HepG2 (cell line): ENCODE measurements around the gene CA4. TPM values are rescaled to one million over a fixed set of nuclear protein-coding genes. Genes with fewer than 3 reads are reported as not detected.

Experiments
- ATAC-seq: fragments of 200-7000 bp; cut with Tn5 transposase; 3 replicates; pipeline ENCODE4 v1.9.1; 2020; ENCODE audit warnings: mild to moderate bottlenecking, moderate library complexity
- BruUV-seq: library from RNA; stranded (reverse); fragments of 400-500 nt; replicated peaks from 2 replicates; lab custom pipeline; 2021; lab: Mats Ljungman, UMichigan
- CTCF ChIA-PET: fragments of 300-600 bp; formaldehyde crosslinking; extraction: SDS; loops from one replicate; lab custom pipeline; 2021; ENCODE audit warnings: low total read pairs, inconsistent platforms, low intra/inter-chr PET ratio; lab: Yijun Ruan, JAX
- POLR2A ChIA-PET: fragments of 350-600 bp; sonication (Branson Sonifier 250); formaldehyde crosslinking; loops from one replicate; lab custom pipeline; 2020; ENCODE audit warnings: antibody characterized with exemption, inconsistent platforms; lab: Yijun Ruan, JAX
- DNase-seq: peaks from one replicate; pipeline ENCODE4 v3.0.0-alpha.2; 2015; ENCODE audit warnings: low spot score
- FAIRE-seq: peaks from 3 replicates; lab custom pipeline; 2011; peaks lifted over from hg19 to GRCh38; lab: Jason Lieb, UNC
- H2AFZ ChIP-seq: one replicate; pipeline ENCODE4 v1.6.1; 2011; ENCODE audit warnings: low read length, inconsistent platforms
- H3K27ac ChIP-seq: fragments of 300-600 bp; 3 replicates; pipeline ENCODE4 v1.8.0; 2011; ENCODE audit warnings: mixed run types, mild to moderate bottlenecking, mixed read lengths, low read length, inconsistent platforms; ENCODE audit not compliant: insufficient read depth; ENCODE audit errors: extremely low read length
- H3K27me3 ChIP-seq, 2 experiments: fragments of 200-600 bp in 1 of 2; 2 replicates in 1 of 2; 3 replicates in 1 of 2; pipeline versions ENCODE4 v1.6.0 to v1.8.0; 2011; ENCODE audit warnings: low read length in 2 of 2, mild to moderate bottlenecking in 2 of 2, moderate library complexity in 2 of 2, inconsistent platforms in 1 of 2; ENCODE audit not compliant: insufficient read depth in 2 of 2, control insufficient read depth in 1 of 2
- H3K36me3 ChIP-seq, 2 experiments: fragments of 200-600 bp in 1 of 2; replicated peaks in 1 of 2; 2 replicates in 1 of 2; 3 replicates in 1 of 2; pipeline versions ENCODE4 v1.5.1 to v1.8.0; 2011; ENCODE audit warnings: low read length in 2 of 2, inconsistent platforms in 1 of 2; ENCODE audit not compliant: insufficient read depth in 2 of 2, control insufficient read depth in 1 of 2
- H3K4me1 ChIP-seq: 2 replicates; pipeline ENCODE4 v1.5.1; 2012; ENCODE audit warnings: low read length, inconsistent platforms; ENCODE audit not compliant: insufficient read depth
- H3K4me2 ChIP-seq: 2 replicates; pipeline ENCODE4 v1.6.0; 2011; ENCODE audit warnings: low read depth, low read length, inconsistent platforms
- H3K4me3 ChIP-seq, 3 experiments: fragments of 200-600 bp in 1 of 3; sonication (generic), shearing (Covaris generic) in 1 of 3; replicated peaks in 1 of 3; 2 replicates each; pipeline ENCODE4 v1.5.1; 2011 to 2016; ENCODE audit warnings: low read length in 3 of 3, inconsistent platforms in 2 of 3, low read depth in 2 of 3, mild to moderate bottlenecking in 2 of 3, control low read depth in 1 of 3, mixed read lengths in 1 of 3; ENCODE audit not compliant: insufficient read depth in 1 of 3
- H3K79me2 ChIP-seq: one replicate; pipeline ENCODE4 v1.6.1; 2011; ENCODE audit warnings: low read length, inconsistent platforms; ENCODE audit not compliant: insufficient read depth
- H3K9ac ChIP-seq: 2 replicates; pipeline ENCODE4 v1.6.0; 2011; ENCODE audit warnings: mild to moderate bottlenecking, low read depth, low read length, inconsistent platforms; ENCODE audit not compliant: insufficient read depth
- H3K9me3 ChIP-seq: 2 replicates; pipeline ENCODE4 v1.5.1; 2012; ENCODE audit warnings: mild to moderate bottlenecking, low read length
- H4K20me1 ChIP-seq: 2 replicates; pipeline ENCODE4 v1.6.0; 2011; ENCODE audit warnings: inconsistent platforms, mild to moderate bottlenecking, low read length, moderate library complexity; ENCODE audit not compliant: insufficient read depth
- HCFC1 ChIP-seq: fragments of 150-350 bp; IDR thresholded peaks from 2 replicates; pipeline ENCODE4 v1.6.1; 2014; ENCODE audit warnings: low read depth, low read length
- HNRNPK ChIP-seq: fragments of 200-400 bp; formaldehyde crosslinking; IDR thresholded peaks from 2 replicates; pipeline ENCODE4 v1.6.1; 2018; ENCODE audit warnings: low read length, low read depth, moderate library complexity, mild to moderate bottlenecking; ENCODE audit not compliant: poor library complexity, severe bottlenecking
- ZNF12 ChIP-seq: sonication (generic); formaldehyde crosslinking; IDR thresholded peaks from 2 replicates; pipeline ENCODE4 v1.5.0; 2020; ENCODE audit warnings: missing genetic modification reagents
- ZNF776 ChIP-seq: sonication (generic); formaldehyde crosslinking; IDR thresholded peaks from 2 replicates; pipeline ENCODE4 v1.4.0; 2020; ENCODE audit warnings: mild to moderate bottlenecking, missing genetic modification reagents
- ZSCAN20 ChIP-seq: sonication (generic); formaldehyde crosslinking; IDR thresholded peaks from 2 replicates; pipeline ENCODE4 v1.4.0; 2020; ENCODE audit warnings: missing genetic modification reagents, mild to moderate bottlenecking, borderline replicate concordance
- WGBS: methylation state at CpG from one replicate; pipeline ENCODE4 v1.1.6; 2017; ENCODE audit warnings: low lambda C conversion rate; 5-methylcytosine and 5-hydroxymethylcytosine counted together
- in situ Hi-C: cut with HindIII; loops from 2 replicates; pipeline ENCODE4 v1.10.0; 2017; ENCODE audit warnings: low pct_unique_long_range_greater_than_20kb; ENCODE audit not compliant: extremely low pct_ligation_motif_present
- intact Hi-C: fragments of 100-400 bp; cut with micrococcal nuclease; formaldehyde crosslinking; loops from one replicate; pipeline ENCODE4 v1.10.0; 2022; ENCODE audit not compliant: unreplicated experiment
- polyA plus RNA-seq, 8 experiments: library from polyadenylated mRNA; depleted of rRNA in 3 of 8; stranded (reverse) in 7 of 8; unstranded in 1 of 8; fragments of >200 nt; fragmentation: Illumina TruSeq in 4 of 8; extraction: Trizol in 4 of 8; gene quantifications; 2 replicates each; pipeline versions ENCODE4 v1.2.1 to v1.2.3, GENCODE V29; 2011 to 2016; ENCODE audit warnings: low read depth in 4 of 8, missing spikeins in 1 of 8, mixed read lengths in 1 of 8; ENCODE audit not compliant: insufficient read depth in 1 of 8
- total RNA-seq, 5 experiments: library from RNA; depleted of rRNA; stranded (reverse); fragments of >200 nt; fragmentation: Illumina TruSeq; extraction: Trizol; gene quantifications; 2 replicates each; pipeline ENCODE4 v1.2.3, GENCODE V29; 2016; ENCODE audit warnings: low read depth in 1 of 5
- TF ChIP-seq, protein P1 (sequence below): sonication (generic); formaldehyde crosslinking; IDR thresholded peaks from 2 replicates; pipeline ENCODE4 v1.5.1; 2020; ENCODE audit warnings: missing genetic modification reagents, mild to moderate bottlenecking, borderline replicate concordance
- TF ChIP-seq, protein P2 (sequence below), 2 experiments: sonication (generic) in 1 of 2; formaldehyde crosslinking in 1 of 2; IDR thresholded peaks; 2 replicates each; pipeline versions ENCODE4 v1.4.0 to v1.6.1; 2016 to 2020; ENCODE audit warnings: borderline replicate concordance in 1 of 2, low read depth in 1 of 2, mild to moderate bottlenecking in 1 of 2, missing genetic modification reagents in 1 of 2
- TF ChIP-seq, protein P3 (sequence below): sonication (generic); formaldehyde crosslinking; IDR thresholded peaks from 2 replicates; pipeline ENCODE4 v1.8.1; 2023; ENCODE audit warnings: mild to moderate bottlenecking, moderate library complexity, missing genetic modification reagents
- TF ChIP-seq, protein P4 (sequence below): IDR thresholded peaks from 2 replicates; pipeline ENCODE4 v1.6.1; 2018; ENCODE audit warnings: missing genetic modification reagents

The CA4 gene
- total and polyA plus RNA-seq, 2 of the 13 experiments (the other 11 are each of a cell fraction or from before 2014, with no cell fraction given), result not detected

DNA sequence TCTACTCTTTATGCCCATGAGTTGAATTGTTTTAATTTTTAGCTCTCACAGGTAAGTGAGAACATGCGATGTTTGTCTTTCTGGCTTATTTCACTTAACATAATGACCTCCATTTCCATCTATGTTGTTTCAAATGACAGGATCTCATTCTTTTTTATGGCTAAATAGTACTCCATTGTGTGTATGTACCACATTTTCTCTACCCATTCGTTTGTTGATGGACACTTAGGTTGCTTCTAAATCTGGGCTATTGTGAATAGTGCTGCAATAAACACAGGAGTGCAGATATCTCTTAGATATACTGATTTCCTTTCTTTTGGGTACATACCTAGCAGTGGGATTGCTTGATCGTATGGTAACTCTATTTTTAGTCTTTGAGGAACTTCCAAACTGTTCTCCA is 19.3 kb upstream of the CA4 start:
- ChIA-PET CTCF (no interaction called here), POLR2A (no interaction called here)
- Histone ChIP-seq H3K4me3 (no peak overlapping the region), H3K4me2 (no peak overlapping the region), H4K20me1 (no peaks in the 10 kb centered on the region), H3K4me1 (peaks cover 17% of the 10 kb centered on the region), H3K27ac (no peak overlapping the region), H3K9ac (no peak overlapping the region), H3K36me3 (no peaks in the 10 kb centered on the region), H3K27me3 (peaks cover 1 to 24% of the 10 kb centered on the region in 2 experiments; a peak in 4 of 5 replicates), H3K9me3 (no peaks in the 10 kb centered on the region), H2AFZ (no peak overlapping the region), H3K79me2 (no peaks in the 10 kb centered on the region)
- FAIRE-seq (no peak), ATAC-seq (no peak), DNase-seq (no peak)
- TF ChIP-seq, protein P1, sequence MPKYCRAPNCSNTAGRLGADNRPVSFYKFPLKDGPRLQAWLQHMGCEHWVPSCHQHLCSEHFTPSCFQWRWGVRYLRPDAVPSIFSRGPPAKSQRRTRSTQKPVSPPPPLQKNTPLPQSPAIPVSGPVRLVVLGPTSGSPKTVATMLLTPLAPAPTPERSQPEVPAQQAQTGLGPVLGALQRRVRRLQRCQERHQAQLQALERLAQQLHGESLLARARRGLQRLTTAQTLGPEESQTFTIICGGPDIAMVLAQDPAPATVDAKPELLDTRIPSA (CRISPR knock-in tag), result no peak
- TF ChIP-seq ZSCAN20 (no peak), HNRNPK (peak; percentile 5), HCFC1 (no peak), ZNF776 (CRISPR knock-in tag) (no peak)
- no TSS peak for BruUV-seq
- intact Hi-C loops (no loop called here), in situ Hi-C loops (no loop called here)
- 47% methylated on average over 3 of the region's 3 CpGs for WGBS

DNA sequence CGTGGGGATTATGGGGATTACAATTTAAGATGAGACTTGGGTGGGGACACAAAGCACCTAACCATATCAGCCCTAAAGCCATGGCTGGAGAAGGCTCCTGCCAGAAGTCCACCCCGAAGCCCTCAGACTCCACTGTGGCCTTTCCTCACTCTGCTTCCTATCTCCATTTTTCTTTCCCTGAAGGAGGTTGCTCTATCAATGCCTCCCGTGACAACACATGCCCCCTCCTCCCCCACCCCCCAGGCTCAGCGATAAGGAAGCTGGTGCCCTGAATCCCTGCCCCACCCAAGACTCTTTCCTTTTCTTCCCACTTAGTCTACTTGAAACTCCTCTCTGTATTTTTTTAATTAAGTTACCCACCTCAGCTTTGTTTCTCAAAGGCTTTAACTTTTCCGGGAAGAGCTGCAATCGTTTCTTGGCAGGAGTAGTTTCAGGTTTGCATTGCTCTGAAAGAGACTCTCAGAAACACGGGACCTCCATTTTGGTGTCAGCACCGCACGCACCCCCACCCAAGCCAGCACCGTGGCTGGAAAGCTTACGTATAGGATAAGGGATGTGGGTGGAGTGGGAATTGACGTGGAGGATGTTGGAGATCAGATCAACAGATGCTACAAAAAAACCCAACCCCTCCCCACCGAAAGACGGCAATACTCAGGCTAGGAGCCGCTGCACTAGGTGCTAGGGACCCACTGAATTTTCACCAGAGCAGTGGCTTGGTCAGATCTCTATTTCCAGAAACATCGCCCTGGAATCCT is 15.2 kb upstream of the CA4 start:
- DNase-seq (no peak), FAIRE-seq (peak; percentile 37), ATAC-seq (peak; percentile 16)
- POLR2A ChIA-PET, result interaction anchor here (0.5 kb wide), 1 partner anchor 1434 kb away, joined by 4 read pairs; no protein-coding TSS in a partner anchor
- Histone ChIP-seq H4K20me1 (peaks cover 4% of the 10 kb centered on the region; the same call in 1 of the 2 replicates), H3K9ac (peak overlapping the region; percentile 44), H3K9me3 (no peaks in the 10 kb centered on the region), H2AFZ (peak overlapping the region; percentile 73), H3K4me3 (peak overlapping the region; percentile 56 to 72 (median 64)), H3K4me1 (peaks cover 27% of the 10 kb centered on the region), H3K79me2 (no peaks in the 10 kb centered on the region), H3K27ac (no peak overlapping the region), H3K27me3 (peaks cover 2 to 50% of the 10 kb centered on the region in 2 experiments; a peak in 3 of 5 replicates), H3K4me2 (peak overlapping the region; percentile 93), H3K36me3 (no peaks in the 10 kb centered on the region)
- no TSS peak for BruUV-seq
- CTCF ChIA-PET, result no interaction called here
- WGBS, result 20% methylated on average over 16 of the region's 16 CpGs
- intact Hi-C loops, result no loop called here
- in situ Hi-C loops, result no loop called here
- TF ChIP-seq, protein P2, sequence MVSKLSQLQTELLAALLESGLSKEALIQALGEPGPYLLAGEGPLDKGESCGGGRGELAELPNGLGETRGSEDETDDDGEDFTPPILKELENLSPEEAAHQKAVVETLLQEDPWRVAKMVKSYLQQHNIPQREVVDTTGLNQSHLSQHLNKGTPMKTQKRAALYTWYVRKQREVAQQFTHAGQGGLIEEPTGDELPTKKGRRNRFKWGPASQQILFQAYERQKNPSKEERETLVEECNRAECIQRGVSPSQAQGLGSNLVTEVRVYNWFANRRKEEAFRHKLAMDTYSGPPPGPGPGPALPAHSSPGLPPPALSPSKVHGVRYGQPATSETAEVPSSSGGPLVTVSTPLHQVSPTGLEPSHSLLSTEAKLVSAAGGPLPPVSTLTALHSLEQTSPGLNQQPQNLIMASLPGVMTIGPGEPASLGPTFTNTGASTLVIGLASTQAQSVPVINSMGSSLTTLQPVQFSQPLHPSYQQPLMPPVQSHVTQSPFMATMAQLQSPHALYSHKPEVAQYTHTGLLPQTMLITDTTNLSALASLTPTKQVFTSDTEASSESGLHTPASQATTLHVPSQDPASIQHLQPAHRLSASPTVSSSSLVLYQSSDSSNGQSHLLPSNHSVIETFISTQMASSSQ (IDR thresholded peaks at IDR 0.05; ENCODE audit: low read depth), result 0 out of 2 replicates have a peak, but pooled peaks have one; percentile 6
- TF ChIP-seq, protein P2 (CRISPR knock-in tag; IDR thresholded peaks at IDR 0.05; ENCODE audit: borderline replicate concordance), result no peak
- TF ChIP-seq, protein P3, sequence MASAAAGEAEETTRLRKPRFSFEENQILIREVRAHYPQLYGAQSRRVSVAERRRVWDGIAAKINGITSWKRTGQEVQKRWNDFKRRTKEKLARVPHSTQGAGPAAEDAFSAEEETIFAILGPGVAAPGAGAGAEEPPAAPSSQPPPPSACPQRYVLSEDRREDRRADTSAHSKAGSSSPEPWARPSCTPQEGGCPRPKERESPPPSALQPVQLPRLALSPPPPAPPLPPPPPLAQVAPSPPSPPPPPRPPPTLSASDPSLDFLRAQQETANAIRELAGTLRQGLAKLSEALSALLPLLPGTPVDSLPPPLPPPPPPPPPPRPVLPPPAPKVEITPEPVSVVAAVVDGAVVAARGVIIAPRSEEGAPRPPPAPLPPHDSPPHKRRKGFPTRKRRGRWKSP (CRISPR knock-in tag), result no peak
- TF ChIP-seq, protein P4, sequence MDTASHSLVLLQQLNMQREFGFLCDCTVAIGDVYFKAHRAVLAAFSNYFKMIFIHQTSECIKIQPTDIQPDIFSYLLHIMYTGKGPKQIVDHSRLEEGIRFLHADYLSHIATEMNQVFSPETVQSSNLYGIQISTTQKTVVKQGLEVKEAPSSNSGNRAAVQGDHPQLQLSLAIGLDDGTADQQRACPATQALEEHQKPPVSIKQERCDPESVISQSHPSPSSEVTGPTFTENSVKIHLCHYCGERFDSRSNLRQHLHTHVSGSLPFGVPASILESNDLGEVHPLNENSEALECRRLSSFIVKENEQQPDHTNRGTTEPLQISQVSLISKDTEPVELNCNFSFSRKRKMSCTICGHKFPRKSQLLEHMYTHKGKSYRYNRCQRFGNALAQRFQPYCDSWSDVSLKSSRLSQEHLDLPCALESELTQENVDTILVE (CRISPR knock-in tag), result no peak
- TF ChIP-seq ZNF12 (CRISPR knock-in tag), result no peak
